HS-5 (cell line): ENCODE measurements around the gene MME.
A peak's percentile ranks its signal among the peaks of the same experiment; 100 is the strongest.
"Not testable (repeated sequence)": the region's sequence is repeated elsewhere in the genome, so short reads cannot be mapped to it uniquely, and the experiment has no call there.

Experiments
- DNase-seq: peaks from one replicate; pipeline ENCODE4 v3.0.0-alpha.2; 2012; ENCODE audit warnings: low read depth

The MME gene

DNA sequence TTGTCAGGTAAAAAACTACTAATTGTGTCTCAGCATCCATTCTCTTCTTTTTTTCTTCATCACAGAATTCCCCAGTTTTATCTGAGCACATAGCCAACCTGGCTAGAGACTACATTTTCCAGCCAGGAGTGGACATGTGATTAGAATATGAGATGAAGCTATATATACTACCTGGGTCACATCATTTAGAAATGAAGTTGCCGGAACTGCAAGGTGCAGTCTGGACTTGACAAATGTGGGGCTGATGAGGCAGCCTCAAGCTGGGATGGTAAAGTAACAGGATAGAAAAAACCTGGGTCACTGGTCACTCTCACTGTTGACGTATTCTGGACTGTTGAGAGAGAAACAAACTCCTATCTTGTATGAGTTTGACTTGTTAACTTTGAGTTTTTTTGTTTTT, 113.7 kb downstream of the MME start:
- no peak for DNase-seq

DNA sequence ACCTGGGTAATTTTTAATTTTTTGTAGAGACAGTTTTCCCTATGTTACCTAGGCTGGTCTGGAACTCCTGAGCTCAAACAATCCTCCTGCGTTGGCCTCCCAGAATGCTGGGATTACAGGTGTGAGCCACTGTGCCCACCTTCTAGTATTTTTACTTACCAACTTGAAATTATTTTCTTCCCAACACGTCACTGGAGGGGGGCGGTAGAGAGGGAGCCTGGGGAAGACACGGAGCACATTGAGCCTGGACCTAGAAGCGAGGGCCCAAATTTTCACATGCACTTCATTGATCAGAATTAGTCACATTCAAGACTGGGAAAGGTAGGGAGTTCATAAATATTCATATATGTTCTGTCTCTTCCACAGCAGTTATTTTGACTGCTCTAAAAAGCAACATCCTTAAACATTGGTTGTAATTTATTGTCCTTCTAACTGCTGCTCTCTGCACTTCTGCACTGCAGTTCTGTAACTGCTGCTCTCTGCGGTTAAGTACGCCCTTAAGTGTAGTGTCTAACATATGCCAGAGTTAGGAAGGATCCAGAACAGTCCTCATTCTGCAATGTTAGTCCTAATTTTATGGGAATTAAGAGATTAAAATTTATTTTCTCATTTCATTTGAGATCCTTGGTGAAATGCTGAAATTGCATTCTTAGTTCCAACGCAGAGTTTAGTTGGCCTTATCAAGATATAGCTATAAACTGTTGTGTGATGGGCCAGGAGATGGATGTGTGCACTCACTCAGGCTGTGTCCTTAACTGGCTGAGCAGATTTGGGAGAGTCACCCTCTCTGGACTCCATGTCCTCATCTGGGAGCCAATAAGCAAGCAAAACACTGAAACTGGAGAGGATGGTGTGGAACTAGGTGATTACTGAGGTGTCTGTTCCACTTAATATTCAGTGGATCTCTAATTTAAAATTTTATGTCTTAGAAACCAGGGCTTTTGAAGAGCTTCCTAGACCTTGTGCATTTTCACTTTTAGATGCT, 115.1 kb downstream of the MME start:
- no peak for DNase-seq

DNA sequence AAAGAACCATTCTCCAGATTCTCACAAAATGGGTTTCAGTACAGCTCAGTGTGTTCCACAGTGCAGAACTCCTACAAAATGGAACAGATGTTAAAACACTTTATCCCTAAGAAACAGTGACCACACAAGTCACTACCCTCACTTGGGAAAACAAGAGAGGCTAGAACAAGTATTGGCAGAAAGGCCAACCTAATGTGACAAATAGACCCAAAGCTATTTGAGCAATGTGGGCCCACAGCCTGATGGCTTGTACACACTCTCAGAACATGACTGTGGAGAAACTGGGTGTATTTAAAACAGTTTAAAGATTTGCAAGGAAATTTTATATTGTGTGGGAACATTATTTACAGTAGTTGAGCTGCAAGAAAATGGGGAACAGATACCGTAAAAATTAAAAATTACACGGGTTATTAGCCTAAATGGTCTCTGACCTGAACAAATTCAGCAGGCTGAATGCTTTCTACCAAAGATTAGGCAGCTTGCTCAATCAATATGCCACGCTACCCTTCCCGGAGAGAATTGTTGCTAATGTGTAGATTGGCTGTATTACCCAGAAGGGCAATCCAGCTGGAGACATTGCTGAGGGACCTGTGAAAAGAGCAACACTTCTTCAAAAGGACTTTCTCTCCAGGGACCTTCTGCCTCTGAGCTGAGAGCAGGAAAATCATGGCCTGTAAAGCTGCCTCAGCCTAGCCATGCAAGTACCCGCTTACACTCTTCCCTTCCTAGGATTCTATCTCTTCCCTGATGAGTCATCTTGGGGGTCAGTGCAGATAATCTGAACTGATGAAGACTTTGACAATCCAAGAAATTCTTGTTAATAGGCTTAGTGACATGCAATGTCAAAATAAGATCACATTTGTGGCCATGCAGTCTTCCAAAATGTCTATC, 116.3 kb downstream of the MME start:
- DNase-seq, result no peak

DNA sequence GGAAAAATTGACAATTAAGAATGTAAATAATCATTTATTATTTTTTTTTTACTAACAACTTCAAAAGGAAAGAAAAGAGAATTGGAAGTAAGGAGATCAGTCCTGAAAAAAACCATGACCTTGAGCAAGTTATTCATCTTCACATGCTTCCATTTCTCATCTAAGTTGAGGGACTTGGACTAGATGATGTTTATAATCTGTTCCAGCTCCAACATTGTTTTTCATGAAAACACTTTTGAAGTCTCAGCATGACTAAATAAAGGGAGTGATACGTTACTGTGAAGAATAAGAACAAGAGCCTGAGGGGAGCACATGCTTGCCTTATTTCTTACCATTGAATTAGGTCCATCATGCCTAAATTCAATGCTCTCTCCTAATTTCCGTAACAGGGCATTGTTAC, 117.7 kb downstream of the MME start:
- no peak for DNase-seq

DNA sequence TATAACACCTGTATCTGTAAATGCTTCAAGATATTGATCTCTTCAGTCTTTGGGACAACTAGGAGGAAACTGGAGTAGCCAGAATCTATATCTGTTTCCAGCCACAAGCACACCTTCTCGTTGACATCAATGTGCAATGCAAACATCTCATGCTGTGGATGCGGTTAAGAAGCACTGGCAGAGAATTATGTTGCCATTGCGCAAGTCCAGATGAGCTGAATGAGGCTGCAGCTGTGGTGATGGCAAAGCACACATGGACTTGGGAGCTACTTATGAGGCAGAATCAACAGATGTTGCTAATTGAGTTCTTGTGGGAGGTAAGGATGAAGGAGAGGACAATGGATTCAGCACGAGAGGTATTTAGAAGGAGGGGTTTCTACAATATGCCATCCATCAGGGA, 122.5 kb downstream of the MME start:
- DNase-seq, result peak; percentile 65

DNA sequence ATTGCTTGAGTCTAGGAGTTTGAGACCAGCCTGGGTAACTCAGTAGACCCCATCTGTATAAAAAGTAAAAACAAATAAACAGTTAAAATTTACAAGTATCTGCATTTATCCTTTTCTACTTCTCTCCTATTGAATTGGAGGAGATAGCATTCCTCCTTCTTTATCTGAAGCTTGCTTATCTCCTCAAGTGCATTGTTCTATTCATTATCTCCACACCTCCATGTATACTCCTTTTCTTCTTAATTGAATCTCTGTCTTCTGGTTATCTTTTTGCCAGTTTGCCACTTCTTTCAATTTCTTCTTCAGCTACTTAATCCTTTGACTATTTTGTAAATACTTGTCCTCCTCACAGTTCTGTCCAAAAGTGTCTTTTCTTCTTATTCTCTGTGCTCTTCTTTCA, 124.7 kb downstream of the MME start:
- DNase-seq, result no peak

DNA sequence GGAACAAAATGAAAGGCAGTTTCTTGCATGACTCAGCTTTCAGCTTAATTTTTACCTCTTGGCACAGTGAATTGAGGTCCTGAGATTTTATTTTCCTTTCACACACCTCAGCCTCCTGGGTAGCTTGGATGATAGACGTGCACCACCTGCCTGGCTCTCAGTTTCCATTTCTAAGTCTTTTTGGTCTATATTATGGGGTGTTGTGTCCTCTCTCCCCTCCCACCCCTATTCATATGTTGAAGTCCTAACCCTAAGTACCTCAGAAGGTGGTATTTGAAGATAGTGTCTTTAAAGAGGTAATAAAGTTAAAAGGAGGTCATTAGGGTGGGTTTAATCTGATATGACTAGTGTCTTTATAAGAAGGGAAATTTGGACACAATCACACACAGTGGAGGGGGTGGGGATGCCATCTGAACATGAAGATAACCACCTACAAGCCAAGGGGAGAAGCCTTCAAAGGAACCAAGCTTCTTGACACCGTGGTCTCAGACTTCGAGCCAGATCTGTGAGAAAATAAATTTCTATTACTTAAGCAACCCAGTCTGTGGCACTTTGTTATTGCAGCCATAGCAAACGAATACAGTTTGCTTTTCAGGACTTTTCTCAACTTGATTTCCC, 128.2 kb downstream of the MME start:
- DNase-seq, result no peak

DNA sequence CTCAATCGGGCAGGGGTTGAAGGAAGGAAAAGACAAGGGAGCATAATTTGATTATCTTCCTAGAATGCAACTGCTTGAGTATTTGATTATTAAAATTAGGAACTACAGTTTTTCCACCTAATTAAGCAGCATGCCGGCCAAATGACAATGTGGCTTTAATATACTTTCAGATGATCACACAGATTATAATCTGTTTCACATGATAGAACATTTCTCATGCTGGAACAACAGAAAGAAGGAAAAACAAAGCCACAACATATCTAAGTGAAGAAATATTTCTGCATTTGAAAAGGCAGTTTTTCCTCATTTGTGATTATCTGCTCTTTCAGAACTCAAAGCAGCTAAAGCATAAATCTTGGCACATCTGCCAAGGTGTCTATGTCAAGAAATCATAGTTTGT, 130.6 kb downstream of the MME start:
- no peak for DNase-seq

DNA sequence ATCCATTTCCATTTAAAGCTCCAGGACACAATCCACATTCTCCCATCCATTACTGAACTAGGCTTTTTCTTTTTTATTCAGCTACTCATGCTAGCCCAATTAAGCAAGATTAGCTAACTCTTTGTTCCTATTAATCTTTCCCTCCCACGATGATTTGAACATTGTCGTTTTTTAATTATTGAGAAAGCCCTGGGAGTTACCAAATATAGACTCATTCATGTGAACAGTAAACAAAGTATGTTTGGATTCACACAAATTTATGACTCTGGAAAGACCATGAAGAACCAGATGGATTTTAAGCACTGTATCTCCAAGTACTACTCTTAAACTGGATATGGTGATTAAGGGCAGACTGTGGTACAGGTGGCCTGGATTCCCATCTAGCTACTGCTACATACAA, 131.1 kb downstream of the MME start:
- no peak for DNase-seq

DNA sequence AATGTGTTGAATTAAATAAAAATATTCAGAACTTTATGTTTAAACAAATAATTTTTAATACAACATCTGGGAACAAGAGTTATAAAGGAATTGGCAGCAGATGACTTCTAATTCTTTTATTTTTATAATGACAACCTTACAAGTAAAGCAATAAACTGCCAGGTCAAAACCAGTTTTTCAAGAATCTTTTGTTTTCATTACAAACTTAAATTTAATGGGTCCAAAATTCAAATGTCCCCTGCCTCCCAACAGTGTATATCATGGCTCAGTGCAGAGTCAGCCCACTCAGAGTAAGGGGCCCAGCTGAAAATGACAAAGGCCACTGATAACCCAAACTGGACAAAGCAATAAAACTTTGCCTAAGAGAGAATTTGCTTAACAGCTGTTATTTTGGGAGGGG, 131.8 kb downstream of the MME start:
- no peak for DNase-seq

DNA sequence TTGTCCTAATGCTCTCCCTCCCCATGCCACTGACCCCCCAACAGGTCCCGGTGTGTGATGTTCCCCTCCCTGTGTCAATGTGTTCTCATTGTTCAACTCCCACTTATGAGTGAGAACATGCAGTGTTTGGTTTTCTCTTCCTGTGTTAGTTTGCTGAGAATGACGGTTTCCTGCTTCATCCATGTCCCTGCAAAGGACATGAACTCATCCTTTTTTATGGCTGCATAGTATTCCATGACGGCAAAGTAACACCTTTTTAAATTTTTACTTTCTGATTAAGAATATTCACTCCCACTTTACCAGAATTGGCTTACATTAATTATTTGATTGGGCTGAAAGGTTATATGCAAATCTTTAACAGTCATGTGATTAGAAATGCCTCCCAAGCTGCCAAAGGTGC, 135.9 kb downstream of the MME start:
- DNase-seq, result not testable (repeated sequence)

DNA sequence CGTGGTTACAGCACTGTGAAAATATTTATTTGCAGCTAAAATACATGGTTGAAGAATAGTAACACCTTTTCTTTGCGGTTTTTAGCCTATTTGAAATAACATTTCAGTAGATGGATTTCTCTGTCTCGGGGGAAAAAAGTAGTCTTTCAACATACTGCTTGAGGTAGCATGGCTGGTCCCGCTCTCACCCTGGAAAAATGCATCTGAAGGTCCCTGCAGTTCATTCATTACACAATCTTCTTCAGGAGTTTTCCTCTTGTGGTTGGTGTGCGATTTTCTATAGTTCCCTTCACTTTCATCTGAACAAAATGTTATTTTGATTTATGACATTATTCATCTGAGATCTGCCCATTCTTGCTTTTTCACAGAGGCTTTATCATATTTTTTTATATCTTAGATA, 137.5 kb downstream of the MME start:
- no peak for DNase-seq

DNA sequence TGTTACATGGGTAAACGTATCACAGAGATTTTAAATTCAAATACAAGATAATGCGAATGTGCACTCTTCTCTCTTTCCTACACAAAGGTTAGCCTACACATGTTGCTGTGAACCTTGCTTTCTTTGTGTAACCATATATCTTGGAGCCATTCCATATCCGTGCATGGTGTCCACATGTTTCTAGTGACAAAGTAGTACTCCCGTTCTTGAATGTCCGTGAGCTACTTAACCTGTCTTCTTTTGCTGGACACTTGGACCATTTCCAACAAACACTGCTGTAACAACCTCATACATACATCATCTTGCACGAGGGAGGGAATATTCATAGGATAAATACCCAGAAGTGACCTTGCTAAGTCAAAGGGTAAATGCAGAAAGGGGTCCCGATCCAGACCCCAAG, 138.3 kb downstream of the MME start:
- DNase-seq, result no peak

DNA sequence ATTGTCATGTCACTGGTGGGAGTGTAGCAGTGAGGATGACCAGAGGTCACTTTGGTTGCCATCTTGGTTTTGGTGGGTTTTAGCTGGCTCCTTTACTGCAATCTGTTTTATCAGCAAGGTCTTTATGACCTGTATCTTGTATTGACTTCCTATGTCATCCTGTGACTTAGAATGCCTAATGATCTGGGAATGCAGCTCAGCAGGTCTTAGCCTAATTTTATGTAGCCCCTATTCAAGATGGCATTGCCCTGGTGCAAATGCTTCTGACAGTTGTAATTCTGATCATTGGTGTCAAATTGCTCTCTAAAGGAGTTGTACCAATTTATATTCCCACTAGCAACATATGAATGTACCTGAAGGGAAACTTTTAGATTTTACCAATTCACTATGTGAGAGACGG, 139.0 kb downstream of the MME start:
- no peak for DNase-seq

DNA sequence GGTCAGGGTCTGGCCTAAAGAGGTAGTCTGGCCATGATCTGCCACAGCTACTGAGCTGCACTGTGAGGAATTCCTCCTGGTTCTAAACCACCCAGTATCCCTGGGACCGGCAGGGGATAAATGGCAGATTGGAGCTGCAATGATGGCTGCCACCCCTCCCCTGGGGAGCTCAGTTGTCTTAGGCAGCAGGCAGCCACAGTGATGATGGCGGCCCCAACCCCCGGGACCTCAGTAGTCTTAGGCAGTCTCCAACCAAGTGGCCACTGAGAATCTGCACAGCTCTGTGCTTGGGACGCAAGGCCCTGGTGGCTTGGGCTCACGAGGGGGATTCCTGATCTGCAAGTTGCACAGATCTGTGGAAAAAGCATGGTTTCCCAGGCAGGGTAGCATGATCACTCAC, 145.3 kb downstream of the MME start:
- DNase-seq, result no peak

DNA sequence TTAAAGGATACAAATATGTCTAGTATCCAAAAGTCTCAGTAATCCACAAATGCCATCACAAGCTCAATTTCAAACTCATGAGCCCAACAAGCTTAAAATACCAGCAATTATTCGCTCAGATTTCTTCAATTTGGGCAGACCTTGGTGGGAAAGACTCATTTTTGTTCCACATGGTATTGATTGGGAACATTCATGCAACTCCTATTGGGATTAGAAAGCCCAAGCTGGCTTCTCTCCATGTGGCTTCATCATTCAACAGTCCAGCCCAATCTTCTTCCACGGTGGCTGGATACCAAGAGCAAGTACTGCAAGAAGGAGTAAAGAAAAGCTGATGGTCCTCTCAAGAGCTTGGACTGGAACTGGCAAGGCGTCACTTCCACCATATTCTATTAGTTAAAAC, 147.0 kb downstream of the MME start:
- DNase-seq, result no peak

DNA sequence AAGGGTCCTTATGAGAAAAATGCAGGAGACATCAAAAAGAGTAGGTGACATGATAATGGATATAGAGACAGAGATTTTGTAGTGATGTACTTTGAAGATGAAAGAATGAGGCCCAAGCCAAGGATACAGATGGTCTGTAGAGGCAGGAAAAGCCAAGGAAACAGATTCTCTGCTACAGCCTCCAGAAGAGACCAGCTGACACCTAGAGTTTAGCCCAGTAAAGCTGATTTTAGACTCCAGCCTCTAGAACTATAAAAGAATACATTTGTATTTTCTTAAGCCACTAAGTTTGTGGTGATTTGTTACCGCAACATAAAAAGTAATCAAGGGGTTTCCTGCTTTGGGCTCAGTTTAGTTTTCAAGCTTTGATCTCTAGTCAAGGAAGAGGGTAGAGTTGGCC, 148.6 kb downstream of the MME start:
- no peak for DNase-seq

DNA sequence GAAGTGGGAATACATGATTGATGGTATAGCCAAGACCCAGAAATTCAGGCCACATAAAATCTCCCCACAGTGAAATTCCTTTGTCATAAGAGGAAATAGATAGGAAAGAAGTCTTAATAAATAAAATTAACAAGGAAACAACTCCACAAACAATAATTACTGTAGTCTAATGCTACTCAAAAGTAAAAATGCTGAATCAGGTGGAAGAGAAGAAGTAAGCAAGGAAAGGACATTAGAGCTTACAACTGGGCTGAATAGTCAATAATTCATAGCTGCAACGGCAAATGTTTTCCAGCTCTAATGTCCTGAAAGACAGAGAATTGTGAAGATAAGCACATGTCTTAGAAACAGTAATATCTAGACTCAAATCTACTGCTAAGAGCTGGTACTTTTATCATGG, 149.0 kb downstream of the MME start:
- no peak for DNase-seq

DNA sequence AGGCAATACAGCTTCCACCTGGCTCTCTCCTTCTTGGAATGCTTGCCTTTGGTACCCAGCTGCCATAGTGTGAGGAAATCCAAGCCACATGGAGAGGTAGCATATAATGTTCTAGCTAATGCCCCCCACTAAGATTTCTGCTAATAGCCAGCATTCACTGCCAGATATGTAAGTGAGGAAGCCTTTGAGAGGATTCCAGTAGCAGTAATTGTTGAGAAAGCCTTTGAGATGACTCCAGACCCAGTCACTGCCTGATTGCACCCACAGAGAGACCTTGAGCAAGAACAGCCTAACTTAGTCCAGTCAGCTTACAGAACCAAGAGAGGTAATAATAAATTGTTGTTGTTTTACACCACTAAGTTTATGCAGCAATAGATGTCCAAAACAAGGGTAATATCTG, 150.3 kb downstream of the MME start:
- DNase-seq, result no peak

DNA sequence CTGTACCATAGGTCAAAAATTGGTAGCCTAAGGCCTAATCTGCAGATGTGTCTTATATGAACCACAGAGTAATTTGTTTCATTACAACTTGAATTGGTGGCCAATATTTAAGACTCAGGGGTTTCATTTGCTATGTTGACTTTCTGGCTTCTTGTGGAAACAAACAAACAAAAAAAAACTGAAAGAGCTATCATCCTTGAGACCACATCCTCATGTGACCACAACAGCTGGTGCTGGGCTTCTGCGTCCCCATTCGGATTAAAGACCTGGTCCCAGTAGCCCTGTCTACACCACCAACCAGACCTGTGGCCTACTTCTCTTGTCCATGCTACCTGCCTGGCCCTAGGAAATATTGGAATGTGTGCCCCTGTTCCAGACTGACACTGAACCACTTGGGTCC, 151.7 kb downstream of the MME start:
- DNase-seq, result no peak

DNA sequence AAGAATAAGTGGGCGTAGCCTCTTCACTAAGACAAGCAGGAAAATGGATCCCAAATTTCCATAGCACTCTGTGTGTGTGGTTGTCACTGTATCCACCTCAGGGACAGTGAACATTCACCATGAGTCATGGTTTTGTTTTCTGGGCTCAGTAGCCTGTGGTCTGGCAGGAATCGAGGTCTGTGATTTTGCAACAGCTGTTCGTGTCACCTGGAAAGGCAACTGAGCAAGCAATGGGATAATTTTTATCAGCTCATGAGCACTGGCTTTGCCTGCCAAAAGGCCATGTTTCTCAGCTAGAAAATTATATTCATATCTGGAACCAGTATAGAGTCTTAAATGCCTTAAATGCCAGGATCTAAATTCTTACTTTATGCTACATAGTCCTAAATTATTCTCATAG, 152.5 kb downstream of the MME start:
- peak; percentile 80 for DNase-seq

DNA sequence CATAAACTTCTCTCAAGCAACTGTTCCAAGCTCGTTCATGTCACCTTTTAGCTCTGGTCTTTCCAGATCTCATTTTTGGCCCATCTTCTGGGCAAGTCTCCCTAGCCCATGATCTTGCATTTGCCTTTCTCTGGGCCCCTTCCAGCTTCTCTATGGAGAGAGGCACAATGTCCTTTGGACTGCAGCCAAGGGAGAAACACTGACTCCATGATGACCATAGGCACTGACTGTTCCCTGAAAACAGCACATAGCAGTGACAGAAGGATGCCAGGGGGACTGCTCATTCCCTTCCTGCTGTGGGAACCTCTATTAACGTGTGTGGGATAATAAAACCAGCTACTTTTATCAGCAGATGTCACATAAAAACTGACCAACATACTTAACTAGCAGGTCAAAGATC, 153.1 kb downstream of the MME start:
- DNase-seq, result no peak
